H1 (cell line): ENCODE results near the gene TFAP2D. TPM values are rescaled to one million over a fixed set of nuclear protein-coding genes. Genes with fewer than 3 reads are reported as not detected.

Experiments used
- CTCF ChIA-PET: fragments of 300-600 bp; sonication (Branson Sonifier 250); formaldehyde crosslinking; loops from one replicate; lab custom pipeline; 2021; ENCODE audit not compliant: partially characterized antibody; lab: Charles Lee
- POLR2A ChIA-PET: fragments of 300-600 bp; sonication (Branson Sonifier 250); formaldehyde crosslinking; loops from one replicate; lab custom pipeline; 2021; ENCODE audit warnings: inconsistent platforms; ENCODE audit not compliant: partially characterized antibody; lab: Charles Lee
- DNase-seq, 2 experiments: peaks; one replicate each; pipeline versions ENCODE4 v3.0.0 to v3.0.0-alpha.2; 2010 to 2022; ENCODE audit warnings: low spot score in 2 of 2, low read depth in 1 of 2, mixed read lengths in 1 of 2
- FAIRE-seq: peaks from 2 replicates; lab custom pipeline; 2011; peaks lifted over from hg19 to GRCh38; lab: Jason Lieb, UNC
- H2AFZ ChIP-seq: 2 replicates; pipeline ENCODE4 v1.8.1; 2012; ENCODE audit warnings: low read length, inconsistent platforms
- H2AK5ac ChIP-seq: 2 replicates; pipeline ENCODE4 v1.6.1; 2013; ENCODE audit warnings: low read depth, low read length
- H2BK120ac ChIP-seq: replicated peaks from 2 replicates; pipeline ENCODE3; 2013; ENCODE audit warnings: low read depth, low read length, inconsistent platforms
- H2BK12ac ChIP-seq: 2 replicates; pipeline ENCODE4 v1.6.1; 2013; ENCODE audit warnings: low read depth, low read length
- H2BK15ac ChIP-seq: 2 replicates; pipeline ENCODE4 v1.6.1; 2013; ENCODE audit warnings: low read length
- H2BK20ac ChIP-seq: 2 replicates; pipeline ENCODE4 v1.6.1; 2013; ENCODE audit warnings: low read length
- H2BK5ac ChIP-seq: 2 replicates; pipeline ENCODE4 v1.6.1; 2013; ENCODE audit warnings: low read depth, low read length
- H3K14ac ChIP-seq: 2 replicates; pipeline ENCODE4 v1.6.1; 2013; ENCODE audit warnings: inconsistent platforms; ENCODE audit not compliant: insufficient read length
- H3K18ac ChIP-seq: 2 replicates; pipeline ENCODE4 v1.6.1; 2013; ENCODE audit warnings: low read length; ENCODE audit errors: extremely low read depth
- H3K23ac ChIP-seq: 2 replicates; pipeline ENCODE4 v1.6.1; 2013; ENCODE audit warnings: inconsistent platforms; ENCODE audit not compliant: insufficient read length
- H3K23me2 ChIP-seq: 2 replicates; pipeline ENCODE4 v1.6.1; 2013; ENCODE audit warnings: low read depth, low read length
- H3K27ac ChIP-seq: 2 replicates; pipeline ENCODE4 v1.6.1; 2011; ENCODE audit warnings: low read depth, low read length, inconsistent platforms
- H3K27me3 ChIP-seq, 4 experiments: replicated peaks in 1 of 4; 1 replicate in 1 of 4; 2 replicates in 3 of 4; pipeline versions ENCODE4 v1.6.1 to v1.8.1; 2011 to 2013; ENCODE audit warnings: low read length in 3 of 4, mild to moderate bottlenecking in 3 of 4, inconsistent platforms in 2 of 4, mixed read lengths in 2 of 4, moderate library complexity in 1 of 4; ENCODE audit not compliant: control insufficient read depth in 3 of 4, insufficient read depth in 3 of 4; ENCODE audit errors: extremely low read depth in 1 of 4
- H3K36me3 ChIP-seq, 4 experiments: 2 replicates each; pipeline versions ENCODE4 v1.6.1 to v1.8.1; 2011 to 2013; ENCODE audit warnings: mild to moderate bottlenecking in 4 of 4, low read length in 3 of 4, moderate library complexity in 2 of 4, control low read depth in 1 of 4, inconsistent platforms in 1 of 4; ENCODE audit not compliant: insufficient read depth in 4 of 4, control insufficient read depth in 2 of 4
- H3K4ac ChIP-seq: replicated peaks from 2 replicates; pipeline ENCODE3; 2013; ENCODE audit warnings: low read length, low read depth, mixed read lengths, inconsistent platforms; ENCODE audit not compliant: insufficient read length
- H3K4me1 ChIP-seq, 4 experiments: replicated peaks in 1 of 4; 1 replicate in 1 of 4; 2 replicates in 3 of 4; pipeline versions ENCODE4 v1.6.1 to v1.8.1; 2011 to 2013; ENCODE audit warnings: low read length in 3 of 4, inconsistent platforms in 2 of 4, mixed read lengths in 1 of 4; ENCODE audit not compliant: insufficient read depth in 4 of 4, control insufficient read depth in 3 of 4
- H3K4me2 ChIP-seq, 2 experiments: 2 replicates each; pipeline versions ENCODE4 v1.6.1 to v1.8.1; 2011 to 2013; ENCODE audit warnings: low read depth in 2 of 2, low read length in 2 of 2, control low read depth in 1 of 2, inconsistent platforms in 1 of 2, mild to moderate bottlenecking in 1 of 2; ENCODE audit not compliant: insufficient read depth in 1 of 2
- H3K4me3 ChIP-seq, 4 experiments: fragments of 200-600, 300-600 bp in 1 of 4; sonication (generic), shearing (Covaris generic), sonication (Bioruptor Twin) in 1 of 4; 2 replicates each; pipeline versions ENCODE4 v1.5.1 to v1.8.1; 2011 to 2016; ENCODE audit warnings: low read length in 4 of 4, low read depth in 3 of 4, control low read depth in 2 of 4, inconsistent platforms in 2 of 4, mild to moderate bottlenecking in 2 of 4, mixed read lengths in 1 of 4, moderate library complexity in 1 of 4; ENCODE audit not compliant: insufficient read depth in 2 of 4; ENCODE audit errors: extremely low read depth in 1 of 4
- H3K56ac ChIP-seq: replicated peaks from 2 replicates; pipeline ENCODE3; 2013; ENCODE audit warnings: low read depth, mild to moderate bottlenecking, mixed read lengths, low read length, inconsistent platforms; ENCODE audit not compliant: insufficient read length
- H3K79me1 ChIP-seq: 2 replicates; pipeline ENCODE4 v1.6.1; 2013; ENCODE audit warnings: low read depth, low read length, control low read depth
- H3K79me2 ChIP-seq, 2 experiments: 2 replicates each; pipeline versions ENCODE4 v1.6.1 to v1.8.1; 2012 to 2013; ENCODE audit warnings: low read length in 2 of 2, mild to moderate bottlenecking in 2 of 2, inconsistent platforms in 1 of 2; ENCODE audit not compliant: insufficient read depth in 2 of 2, control insufficient read depth in 1 of 2
- H3K9ac ChIP-seq, 4 experiments: replicated peaks in 1 of 4; 1 replicate in 1 of 4; 2 replicates in 3 of 4; pipeline versions ENCODE4 v1.6.1 to v1.8.1; 2011 to 2013; ENCODE audit warnings: low read depth in 3 of 4, low read length in 3 of 4, control low read depth in 2 of 4, mild to moderate bottlenecking in 2 of 4, moderate library complexity in 2 of 4, inconsistent platforms in 1 of 4; ENCODE audit errors: extremely low read depth in 1 of 4
- H3K9me3 ChIP-seq, 2 experiments: 2 replicates each; pipeline versions ENCODE4 v1.6.1 to v1.8.1; 2012 to 2013; ENCODE audit warnings: mild to moderate bottlenecking in 2 of 2, moderate library complexity in 2 of 2, control low read depth in 1 of 2, inconsistent platforms in 1 of 2, low read depth in 1 of 2, low read length in 1 of 2, mixed read lengths in 1 of 2; ENCODE audit not compliant: insufficient read depth in 2 of 2
- H4K20me1 ChIP-seq, 2 experiments: replicated peaks in 1 of 2; 2 replicates each; pipeline versions ENCODE3 to v1.8.1; 2011 to 2013; ENCODE audit warnings: inconsistent platforms in 2 of 2, low read length in 2 of 2, mild to moderate bottlenecking in 1 of 2; ENCODE audit not compliant: insufficient read depth in 2 of 2, control insufficient read depth in 1 of 2
- H4K5ac ChIP-seq: 2 replicates; pipeline ENCODE4 v1.6.1; 2013; ENCODE audit warnings: low read length, low read depth, mixed read lengths, inconsistent platforms; ENCODE audit not compliant: insufficient read length
- H4K8ac ChIP-seq: 2 replicates; pipeline ENCODE4 v1.8.0; 2013; ENCODE audit warnings: mild to moderate bottlenecking, moderate library complexity, low read length, inconsistent platforms; ENCODE audit not compliant: insufficient read depth; ENCODE audit errors: extremely low read depth
- H4K91ac ChIP-seq: replicated peaks from 2 replicates; pipeline ENCODE3; 2013; ENCODE audit warnings: low read length, mixed read lengths, inconsistent platforms; ENCODE audit not compliant: insufficient read length
- BCL11A ChIP-seq, 2 experiments: IDR thresholded peaks; one replicate each; pipeline ENCODE4 v1.6.1; 2011; ENCODE audit warnings: low read depth in 2 of 2, low read length in 2 of 2, mild to moderate bottlenecking in 2 of 2
- FOSL1 ChIP-seq: IDR thresholded peaks from 2 replicates; pipeline ENCODE4 v1.6.1; 2011; ENCODE audit warnings: mild to moderate bottlenecking, low read depth, low read length, moderate library complexity; ENCODE audit not compliant: insufficient read depth
- KDM1A ChIP-seq: fragments of 200-600, 300-600 bp; sonication (generic); IDR thresholded peaks from 2 replicates; pipeline ENCODE4 v1.7.1; 2016; ENCODE audit warnings: mild to moderate bottlenecking, low read length, borderline replicate concordance
- NANOG ChIP-seq: IDR thresholded peaks from 2 replicates; pipeline ENCODE4 v1.6.1; 2011; ENCODE audit warnings: low read length, low read depth, mild to moderate bottlenecking, inconsistent platforms; ENCODE audit not compliant: insufficient read depth, poor library complexity, severe bottlenecking
- POLR2A ChIP-seq, 2 experiments: IDR thresholded peaks; 1 replicate in 1 of 2; 2 replicates in 1 of 2; pipeline ENCODE4 v1.6.1; 2011; ENCODE audit warnings: low read depth in 2 of 2, low read length in 2 of 2, mild to moderate bottlenecking in 2 of 2; ENCODE audit errors: control extremely low read depth in 1 of 2
- RXRA ChIP-seq: IDR thresholded peaks from 2 replicates; pipeline ENCODE4 v1.6.1; 2011; ENCODE audit warnings: low read depth, mild to moderate bottlenecking, low read length, moderate library complexity; ENCODE audit not compliant: insufficient read depth
- SIN3A ChIP-seq, 2 experiments: IDR thresholded peaks in 1 of 2; conservative IDR thresholded peaks in 1 of 2; 2 replicates each; pipeline ENCODE4 v1.6.1; 2011 to 2012; ENCODE audit warnings: low read length in 2 of 2, improper control_type of control experiment in 1 of 2, low read depth in 1 of 2, mild to moderate bottlenecking in 1 of 2
- SP1 ChIP-seq: IDR thresholded peaks from 2 replicates; pipeline ENCODE4 v1.6.1; 2011; ENCODE audit warnings: low read depth, low read length
- SRF ChIP-seq: IDR thresholded peaks from 2 replicates; pipeline ENCODE4 v1.6.1; 2011; ENCODE audit warnings: mild to moderate bottlenecking, low read depth, low read length, moderate library complexity
- TAF1 ChIP-seq: IDR thresholded peaks from 2 replicates; pipeline ENCODE4 v1.6.1; 2011; ENCODE audit warnings: mild to moderate bottlenecking, low read depth, low read length
- YY1 ChIP-seq: IDR thresholded peaks from 2 replicates; pipeline ENCODE4 v1.6.1; 2011; ENCODE audit warnings: low read depth, mild to moderate bottlenecking, low read length
- WGBS, 2 experiments: shearing (Covaris generic) in 1 of 2; methylation state at CpG; one replicate each; pipeline versions ENCODE4 v1.1.6 to v1.1.7; 2013 to 2015; ENCODE audit warnings: low lambda C conversion rate in 2 of 2, mixed read lengths in 2 of 2, inconsistent platforms in 1 of 2, low coverage in 1 of 2, missing lambda C conversion rate in 1 of 2; ENCODE audit not compliant: insufficient replicate concordance in 2 of 2, insufficient coverage in 1 of 2, insufficient read length in 1 of 2; ENCODE audit errors: extremely low coverage in 1 of 2, missing lambda C conversion rate in 1 of 2; 5-methylcytosine and 5-hydroxymethylcytosine counted together
- polyA plus RNA-seq, 7 experiments: library from polyadenylated mRNA; depleted of rRNA in 3 of 7; stranded (reverse) in 5 of 7; unstranded in 2 of 7; fragments of >200 nt in 5 of 7; fragments of 200-250 nt in 2 of 7; gene quantifications; 1 replicate in 5 of 7; 2 replicates in 1 of 7; 4 replicates in 1 of 7; pipeline versions ENCODE4 v1.2.1 to v1.2.3, GENCODE V29; 2011 to 2013; ENCODE audit warnings: missing spikeins in 2 of 7, mixed read lengths in 2 of 7
- total RNA-seq: library from RNA; stranded (reverse); fragmentation: NEBNext Ultra II Directional; extraction: Animal tissue kit (Norgen Biotek cat#: 25700); gene quantifications from 2 replicates; pipeline ENCODE4 v1.2.1, GENCODE V29; 2021
- TF ChIP-seq, protein P1 (sequence below): IDR thresholded peaks from 2 replicates; pipeline ENCODE4 v1.6.1; 2011; ENCODE audit warnings: low read length, improper control_type of control experiment
- TF ChIP-seq, protein P2 (sequence below): IDR thresholded peaks from 2 replicates; pipeline ENCODE4 v1.6.1; 2011; ENCODE audit warnings: low read depth, mild to moderate bottlenecking, low read length; ENCODE audit not compliant: insufficient read depth

Gene TFAP2D
- total and polyA plus RNA-seq, 2 of the 8 experiments (the other 6 are each of a cell fraction or from before 2014, with no cell fraction given), result not detected

DNA sequence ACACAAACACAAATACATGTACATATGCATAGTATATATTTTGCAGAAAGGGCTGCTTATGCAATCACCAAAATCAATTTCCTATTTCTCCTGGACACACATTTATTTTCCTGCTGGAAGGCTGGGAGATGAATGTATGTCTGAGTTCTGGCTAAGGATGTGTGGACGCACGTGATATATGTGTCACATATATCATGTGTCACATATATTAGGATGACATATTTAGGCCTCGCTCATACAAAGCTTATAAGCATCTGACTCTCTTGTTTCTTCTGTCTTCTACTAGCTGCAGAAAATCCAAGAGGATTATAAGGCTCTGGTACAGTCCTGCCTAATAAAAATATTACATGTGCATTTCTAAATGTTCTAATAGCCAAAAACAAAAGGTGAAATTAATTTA lies 47.2 kb upstream of the TFAP2D start:
- H2BK15ac ChIP-seq, result no peak overlapping the region
- H3K79me1 ChIP-seq, result no peaks in the 10 kb centered on the region
- no peak for TF ChIP-seq NANOG
- no peak for TF ChIP-seq KDM1A
- no peak for TF ChIP-seq SP1
- no peak for TF ChIP-seq POLR2A (IDR thresholded peaks at IDR 0.05; ENCODE audit: control extremely low read depth in 1 of 2, low read depth in 2 of 2, low read length in 2 of 2)
- no peak for TF ChIP-seq FOSL1
- no peak for TF ChIP-seq TAF1
- TF ChIP-seq SIN3A (conservative IDR thresholded peaks at IDR 0.05 in 1 of 2, IDR thresholded peaks at IDR 0.05 in 1 of 2; ENCODE audit: low read depth in 1 of 2, low read length in 2 of 2), result no peak
- TF ChIP-seq SRF, result no peak
- TF ChIP-seq BCL11A (IDR thresholded peaks at IDR 0.05; ENCODE audit: low read depth in 2 of 2, low read length in 2 of 2), result no peak
- no peak for TF ChIP-seq RXRA
- TF ChIP-seq, protein P1, sequence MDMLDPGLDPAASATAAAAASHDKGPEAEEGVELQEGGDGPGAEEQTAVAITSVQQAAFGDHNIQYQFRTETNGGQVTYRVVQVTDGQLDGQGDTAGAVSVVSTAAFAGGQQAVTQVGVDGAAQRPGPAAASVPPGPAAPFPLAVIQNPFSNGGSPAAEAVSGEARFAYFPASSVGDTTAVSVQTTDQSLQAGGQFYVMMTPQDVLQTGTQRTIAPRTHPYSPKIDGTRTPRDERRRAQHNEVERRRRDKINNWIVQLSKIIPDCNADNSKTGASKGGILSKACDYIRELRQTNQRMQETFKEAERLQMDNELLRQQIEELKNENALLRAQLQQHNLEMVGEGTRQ, result no peak
- TF ChIP-seq, protein P2, sequence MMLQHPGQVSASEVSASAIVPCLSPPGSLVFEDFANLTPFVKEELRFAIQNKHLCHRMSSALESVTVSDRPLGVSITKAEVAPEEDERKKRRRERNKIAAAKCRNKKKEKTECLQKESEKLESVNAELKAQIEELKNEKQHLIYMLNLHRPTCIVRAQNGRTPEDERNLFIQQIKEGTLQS, result no peak
- TF ChIP-seq YY1, result no peak

More for the DNA sequence above, 47.2 kb upstream of the TFAP2D start:
- H3K79me2 ChIP-seq, result no peaks in the 10 kb centered on the region
- H3K23me2 ChIP-seq, result no peaks in the 10 kb centered on the region
- no peak overlapping the region for H3K18ac ChIP-seq
- H4K8ac ChIP-seq, result no peak overlapping the region
- H4K20me1 ChIP-seq, result no peaks in the 10 kb centered on the region
- no peak overlapping the region for H3K14ac ChIP-seq
- H3K36me3 ChIP-seq, result no peaks in the 10 kb centered on the region
- ChIA-PET CTCF (interaction anchor here (1.1 to 1.9 kb wide), 2 partner anchors 9 to 11 kb away, joined by 4 to 10 read pairs; no protein-coding TSS in a partner anchor), POLR2A (no interaction called here)
- DNase-seq (no peak), FAIRE-seq (no peak)
- H3K27ac ChIP-seq, result no peak overlapping the region
- H2AFZ ChIP-seq, result no peak overlapping the region
- no peak overlapping the region for H4K5ac ChIP-seq
- peaks cover 0 to 3% (median 0%) of the 10 kb centered on the region in 4 experiments; a peak in 1 of 7 replicates for H3K4me1 ChIP-seq
- H3K9me3 ChIP-seq, result no peaks in the 10 kb centered on the region
- H4K91ac ChIP-seq, result no peak overlapping the region
- H3K27me3 ChIP-seq, result peaks cover 0 to 1% (median 0%) of the 10 kb centered on the region in 4 experiments; a peak in 1 of 7 replicates
- H2BK12ac ChIP-seq, result no peak overlapping the region
- no peak overlapping the region for H2BK20ac ChIP-seq
- H3K56ac ChIP-seq, result no peak overlapping the region
- H3K4ac ChIP-seq, result no peak overlapping the region
- H3K9ac ChIP-seq, result no peak overlapping the region
- H3K23ac ChIP-seq, result no peak overlapping the region
- no peak overlapping the region for H2BK120ac ChIP-seq
- 77% methylated on average over 3 of the region's 3 CpGs; no CpG with 5 or more reads in 1 of the 2 experiments for WGBS, 2 experiments
- no peak overlapping the region for H2BK5ac ChIP-seq
- H2AK5ac ChIP-seq, result no peak overlapping the region
- no peak overlapping the region for H3K4me3 ChIP-seq
- H3K4me2 ChIP-seq, result no peak overlapping the region
